NB4 (cell line): ENCODE data around the gene SMAD3.
A peak's percentile ranks its signal among the peaks of the same experiment; 100 is the strongest.

Source experiments
- DNase-seq: peaks from one replicate; pipeline ENCODE4 v3.0.0; 2010; ENCODE audit warnings: low read depth
- H3K4me3 ChIP-seq: one replicate; pipeline ENCODE4 v1.5.1; 2011; ENCODE audit warnings: mild to moderate bottlenecking, low read depth, low read length, moderate library complexity
- CTCF ChIP-seq: IDR thresholded peaks from one replicate; pipeline ENCODE4 v1.5.1; 2012; ENCODE audit warnings: low read depth, low read length
- MAX ChIP-seq: IDR thresholded peaks from 2 replicates; pipeline ENCODE4 v1.6.1; 2011; ENCODE audit warnings: low read depth, low read length
- MYC ChIP-seq: IDR thresholded peaks from 2 replicates; pipeline ENCODE4 v1.6.1; 2011; ENCODE audit warnings: low read depth, low read length
- POLR2A ChIP-seq: IDR thresholded peaks from 2 replicates; pipeline ENCODE4 v1.6.1; 2011; ENCODE audit warnings: mild to moderate bottlenecking; ENCODE audit not compliant: insufficient read length; ENCODE audit errors: extremely low read depth

The SMAD3 gene

GRCh38 chr15:67042551-67043142 lies 22.8 kb upstream of the SMAD3 start:
- 0 out of 2 replicates have a peak, but pooled peaks have one; percentile 29 for TF ChIP-seq MYC
- no peak for TF ChIP-seq CTCF
- peak; percentile 50; the same call in 1 of the 2 replicates for TF ChIP-seq MAX
- TF ChIP-seq POLR2A, result no peak
- peak; percentile 67 for DNase-seq
- no peak overlapping the region for H3K4me3 ChIP-seq

- TF ChIP-seq POLR2A (no peak), MYC (no peak), MAX (no peak), CTCF (no peak)
- DNase-seq, result no peak
- no peak overlapping the region for H3K4me3 ChIP-seq
These were observed 21.2 kb upstream of the SMAD3 start for GRCh38 chr15:67043939-67044771.

- TF ChIP-seq MAX (no peak), MYC (no peak), CTCF (no peak), POLR2A (no peak)
- DNase-seq, result no peak
These were observed 18.2 kb upstream of the SMAD3 start for GRCh38 chr15:67047149-67047661.

GRCh38 chr15:67048281-67049279 lies 16.8 kb upstream of the SMAD3 start:
- DNase-seq, result peak; percentile 33
- TF ChIP-seq MAX, result no peak
- TF ChIP-seq POLR2A, result no peak
- TF ChIP-seq MYC, result no peak
- no peak for TF ChIP-seq CTCF
- no peak overlapping the region for H3K4me3 ChIP-seq

More at GRCh38 chr15:67047149-67047661, 18.2 kb upstream of the SMAD3 start:
- no peak overlapping the region for H3K4me3 ChIP-seq

GRCh38 chr15:67049351-67050044 lies 15.9 kb upstream of the SMAD3 start:
- TF ChIP-seq MAX (no peak), MYC (no peak), POLR2A (no peak), CTCF (no peak)
- H3K4me3 ChIP-seq, result no peak overlapping the region
- no peak for DNase-seq
